BLaER1 treated with 17β-estradiol and CSF1 and Interleukin-3, amounts not matched to agents 10 nM and 100 nM (cell line): ENCODE measurements around the gene TEAD3.
"Not testable (repeated sequence)": the region's sequence is repeated elsewhere in the genome, so short reads cannot be mapped to it uniquely, and the experiment has no call there.

Experiments used
- H3K27ac ChIP-seq, 11 experiments: shearing (Covaris generic); formaldehyde crosslinking; 2 replicates each; pipeline ENCODE4 v1.8.1; 2022
- H3K27me3 ChIP-seq, 11 experiments: shearing (Covaris generic); formaldehyde crosslinking; 2 replicates each; pipeline ENCODE4 v1.8.1; 2022
- H3K36me3 ChIP-seq, 11 experiments: shearing (Covaris generic); formaldehyde crosslinking; 2 replicates each; pipeline ENCODE4 v1.8.1; 2022
- H3K4me1 ChIP-seq, 10 experiments: shearing (Covaris generic); formaldehyde crosslinking; 2 replicates each; pipeline ENCODE4 v1.8.1; 2022
- H3K4me2 ChIP-seq, 11 experiments: shearing (Covaris generic); formaldehyde crosslinking; 2 replicates each; pipeline ENCODE4 v1.8.1; 2022
- H3K4me3 ChIP-seq, 10 experiments: shearing (Covaris generic); formaldehyde crosslinking; 2 replicates each; pipeline ENCODE4 v1.8.1; 2022
- H3K9ac ChIP-seq, 11 experiments: shearing (Covaris generic); formaldehyde crosslinking; 2 replicates each; pipeline ENCODE4 v1.8.1; 2022
- H3K9me3 ChIP-seq, 11 experiments: shearing (Covaris generic); formaldehyde crosslinking; replicated peaks in 1 of 11; 2 replicates each; pipeline ENCODE4 v1.8.1; 2022
- H4K20me1 ChIP-seq, 11 experiments: shearing (Covaris generic); formaldehyde crosslinking; 2 replicates each; pipeline ENCODE4 v1.8.1; 2022
- Cebpa-rat ChIP-seq, 11 experiments: shearing (Covaris generic); IDR thresholded peaks; 2 replicates each; pipeline ENCODE4 v1.8.1; 2022

The TEAD3 gene

GRCh38 chr6:35532126-35532525 lies 35.2 kb upstream of the TEAD3 start:
- no peaks in the 10 kb centered on the region for H3K27me3 ChIP-seq
- H3K9ac ChIP-seq = no peak overlapping the region

GRCh38 chr6:35524380-35525020 lies 27.6 kb upstream of the TEAD3 start:
- no peaks in the 10 kb centered on the region for H3K9me3 ChIP-seq
- H3K36me3 ChIP-seq = no peaks in the 10 kb centered on the region
- H3K4me1 ChIP-seq = peaks cover 0 to 19% (median 12%) of the 10 kb centered on the region in 10 experiments; a peak in 15 of 20 replicates
- H3K4me2 ChIP-seq = no peak overlapping the region
- no peak overlapping the region for H3K27ac ChIP-seq
- no peaks in the 10 kb centered on the region for H3K27me3 ChIP-seq
- H4K20me1 ChIP-seq = no peaks in the 10 kb centered on the region; a peak in 1 of 22 replicates
- no peak overlapping the region for H3K4me3 ChIP-seq
- no peak overlapping the region for H3K9ac ChIP-seq
- no peak for TF ChIP-seq Cebpa-rat (IDR thresholded peaks at IDR 0.05)

More at GRCh38 chr6:35532126-35532525, 35.2 kb upstream of the TEAD3 start:
- TF ChIP-seq Cebpa-rat (IDR thresholded peaks at IDR 0.05) = no peak
- peaks cover 0 to 18% (median 7%) of the 10 kb centered on the region in 10 experiments; a peak in 14 of 20 replicates for H3K4me1 ChIP-seq
- no peak overlapping the region for H3K27ac ChIP-seq
- no peaks in the 10 kb centered on the region for H3K9me3 ChIP-seq
- no peak overlapping the region for H3K4me3 ChIP-seq
- no peaks in the 10 kb centered on the region for H3K36me3 ChIP-seq
- H4K20me1 ChIP-seq = no peaks in the 10 kb centered on the region; a peak in 1 of 22 replicates
- no peak overlapping the region for H3K4me2 ChIP-seq

GRCh38 chr6:35522660-35523658 lies 26.1 kb upstream of the TEAD3 start:
- Histone ChIP-seq H4K20me1 (no peaks in the 10 kb centered on the region), H3K36me3 (no peaks in the 10 kb centered on the region), H3K27ac (peak overlapping the region in 2 of 11 experiments; percentile 5 to 40; a peak in 5 of 22 replicates), H3K9me3 (no peaks in the 10 kb centered on the region), H3K27me3 (no peaks in the 10 kb centered on the region), H3K4me1 (peaks cover 0 to 19% (median 12%) of the 10 kb centered on the region in 10 experiments; a peak in 15 of 20 replicates), H3K4me2 (peak overlapping the region; percentile 52 to 72 (median 62)), H3K4me3 (peak overlapping the region in 8 of 10 experiments; percentile 15 to 55 (median 40); a peak in 9 of 20 replicates), H3K9ac (peak overlapping the region in 3 of 11 experiments; percentile 11 to 48 (median 47); a peak in 3 of 22 replicates)
- TF ChIP-seq Cebpa-rat (IDR thresholded peaks at IDR 0.05) = no peak

DNA sequence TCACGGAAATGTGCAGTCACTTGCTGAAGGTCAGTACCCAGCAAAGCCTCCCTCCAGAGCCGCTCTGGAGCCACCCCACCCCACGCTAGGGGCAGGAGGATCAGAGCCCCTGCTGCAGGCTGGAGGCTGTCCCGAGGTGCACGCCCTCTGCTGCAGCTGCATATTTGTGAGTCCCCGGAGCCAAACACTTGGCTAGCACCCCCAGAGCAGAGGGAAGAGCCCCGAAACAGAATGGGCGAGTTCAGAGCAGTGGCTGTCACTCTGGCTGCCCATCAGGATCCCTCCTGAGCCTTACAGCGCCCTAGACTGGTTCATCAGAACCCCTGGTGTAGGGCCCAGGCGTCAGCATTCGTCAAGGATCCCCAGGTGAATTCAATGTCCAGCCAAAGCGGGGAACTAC lies 25.3 kb upstream of the TEAD3 start:
- no peak for TF ChIP-seq Cebpa-rat (IDR thresholded peaks at IDR 0.05)
- Histone ChIP-seq H3K27ac (peak overlapping the region in 1 of 11 experiments; percentile 5; a peak in 3 of 22 replicates), H3K4me1 (peaks cover 0 to 19% (median 12%) of the 10 kb centered on the region in 10 experiments; a peak in 15 of 20 replicates), H4K20me1 (no peaks in the 10 kb centered on the region), H3K4me3 (no peak overlapping the region), H3K36me3 (no peaks in the 10 kb centered on the region), H3K4me2 (peak overlapping the region in 9 of 11 experiments; percentile 52 to 67 (median 62); a peak in 12 of 22 replicates), H3K27me3 (no peaks in the 10 kb centered on the region), H3K9me3 (no peaks in the 10 kb centered on the region), H3K9ac (peak overlapping the region in 2 of 11 experiments; percentile 11 to 47; a peak in 2 of 22 replicates)

DNA sequence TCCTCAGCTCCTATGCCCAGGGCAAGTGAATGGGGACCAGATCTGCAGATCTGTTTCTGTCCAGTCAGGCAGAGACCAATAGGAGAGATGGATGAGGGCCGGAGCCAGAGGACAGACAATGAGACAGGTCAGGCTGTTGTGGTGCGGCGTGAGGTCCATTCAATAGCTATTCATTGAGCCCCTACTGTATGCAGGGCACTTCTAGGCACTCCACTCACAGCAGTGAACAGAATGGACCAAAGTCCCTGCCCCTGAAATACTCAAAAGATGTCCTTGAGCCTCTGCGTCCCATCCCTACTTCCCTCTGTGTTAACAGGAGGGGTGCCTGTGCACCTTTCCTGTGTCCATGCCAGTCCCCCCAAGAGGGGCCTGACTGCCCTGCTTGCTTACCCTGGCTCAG lies 24.4 kb upstream of the TEAD3 start:
- H3K9ac ChIP-seq = no peak overlapping the region
- H3K4me2 ChIP-seq = no peak overlapping the region
- no peaks in the 10 kb centered on the region for H4K20me1 ChIP-seq
- H3K9me3 ChIP-seq = no peaks in the 10 kb centered on the region
- no peak overlapping the region for H3K4me3 ChIP-seq
- H3K27ac ChIP-seq = no peak overlapping the region
- H3K4me1 ChIP-seq = peaks cover 0 to 19% (median 12%) of the 10 kb centered on the region in 10 experiments; a peak in 15 of 20 replicates
- no peaks in the 10 kb centered on the region for H3K36me3 ChIP-seq
- TF ChIP-seq Cebpa-rat (IDR thresholded peaks at IDR 0.05) = no peak
- no peaks in the 10 kb centered on the region for H3K27me3 ChIP-seq

DNA sequence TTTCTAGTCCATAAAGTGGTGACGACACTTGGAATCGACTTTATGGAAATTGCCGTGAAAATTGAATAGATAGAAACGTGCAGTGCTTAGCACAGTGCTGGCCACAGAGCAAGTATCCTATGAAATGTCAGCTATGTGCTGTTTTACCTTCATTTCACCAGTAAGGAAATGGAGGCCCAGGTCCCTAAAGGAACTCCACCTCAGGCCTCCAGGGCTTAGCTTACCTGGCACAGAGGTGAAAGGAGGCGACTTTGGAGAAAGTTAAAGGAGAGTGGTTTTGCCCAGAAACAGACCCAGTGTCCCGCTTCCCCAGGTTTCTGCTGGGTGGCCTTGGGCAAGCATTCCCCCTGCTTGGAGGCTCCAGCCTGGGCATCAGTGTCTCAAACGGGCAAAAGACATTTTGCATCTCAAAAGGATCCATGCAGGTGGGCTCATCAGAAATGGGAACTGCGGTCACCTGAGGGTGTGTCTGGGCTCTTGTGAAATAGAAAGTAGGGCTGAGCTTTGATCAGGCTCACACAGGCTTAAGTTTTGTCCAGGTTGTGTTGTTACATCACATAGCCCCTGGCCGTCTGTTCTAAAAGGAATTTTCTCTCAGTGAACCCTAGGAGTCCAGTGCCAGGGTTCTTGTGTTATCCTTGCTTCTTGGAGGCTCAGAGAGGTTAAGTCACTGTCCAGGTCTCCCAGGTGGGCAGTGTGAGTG lies 22.6 kb upstream of the TEAD3 start:
- H3K4me1 ChIP-seq = peaks cover 0 to 19% (median 12%) of the 10 kb centered on the region in 10 experiments; a peak in 15 of 20 replicates
- no peak overlapping the region for H3K27ac ChIP-seq
- no peaks in the 10 kb centered on the region for H3K9me3 ChIP-seq
- H3K9ac ChIP-seq = no peak overlapping the region
- H3K4me3 ChIP-seq = no peak overlapping the region
- no peaks in the 10 kb centered on the region for H3K27me3 ChIP-seq
- no peaks in the 10 kb centered on the region for H3K36me3 ChIP-seq
- no peak for TF ChIP-seq Cebpa-rat (IDR thresholded peaks at IDR 0.05)
- no peaks in the 10 kb centered on the region for H4K20me1 ChIP-seq
- no peak overlapping the region for H3K4me2 ChIP-seq

- Histone ChIP-seq H3K4me3 (no peak overlapping the region), H3K9me3 (no peaks in the 10 kb centered on the region), H3K9ac (no peak overlapping the region), H3K4me1 (peaks cover 0 to 18% (median 12%) of the 10 kb centered on the region in 10 experiments; a peak in 15 of 20 replicates), H4K20me1 (no peaks in the 10 kb centered on the region), H3K36me3 (no peaks in the 10 kb centered on the region), H3K27ac (no peak overlapping the region), H3K27me3 (no peaks in the 10 kb centered on the region), H3K4me2 (no peak overlapping the region)
- no peak for TF ChIP-seq Cebpa-rat (IDR thresholded peaks at IDR 0.05)
Measured at GRCh38 chr6:35518566-35519312, 21.9 kb upstream of the TEAD3 start.

- not testable (repeated sequence) for H3K9ac ChIP-seq, H3K4me1 ChIP-seq, H3K4me3 ChIP-seq, H4K20me1 ChIP-seq, H3K4me2 ChIP-seq, H3K27ac ChIP-seq, H3K9me3 ChIP-seq, H3K36me3 ChIP-seq, H3K27me3 ChIP-seq
Measured at GRCh38 chr6:35517978-35518377, 21.1 kb upstream of the TEAD3 start.
